Suppressor macrophage treated with lipopolysaccharide for 1 hour (primary cell): ENCODE data around the gene LGALS7B.
"Not testable (repeated sequence)": the region's sequence is repeated elsewhere in the genome, so short reads cannot be mapped to it uniquely, and the experiment has no call there.

Experiments
- DNase-seq, 3 donors: peaks; one replicate each; pipeline ENCODE4 v3.0.0-alpha.2; 2020 to 2022

LGALS7B gene

GRCh38 chr19:38797781-38798180 lies 8.8 kb downstream of the LGALS7B start:
- not testable (repeated sequence) for DNase-seq

DNA sequence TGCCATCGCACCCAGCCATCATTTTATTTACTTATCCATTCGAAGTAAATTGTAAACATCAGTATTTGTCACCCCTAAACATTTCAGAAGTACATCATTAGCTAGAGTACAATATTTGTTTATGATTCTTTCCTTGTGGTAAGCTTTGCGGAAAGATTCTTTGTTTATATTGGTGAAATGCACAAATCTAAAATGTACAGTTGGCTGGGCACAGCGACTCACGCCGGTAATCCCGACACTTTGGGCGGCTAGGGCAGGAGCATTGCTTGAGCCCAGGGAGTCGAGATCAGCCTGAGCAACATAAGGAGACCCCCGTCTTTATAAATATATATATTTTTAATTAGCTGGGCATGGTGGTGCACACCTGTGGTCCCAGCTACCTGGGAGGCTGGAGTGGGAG lies 10.1 kb downstream of the LGALS7B start:
- DNase-seq: no peak

DNA sequence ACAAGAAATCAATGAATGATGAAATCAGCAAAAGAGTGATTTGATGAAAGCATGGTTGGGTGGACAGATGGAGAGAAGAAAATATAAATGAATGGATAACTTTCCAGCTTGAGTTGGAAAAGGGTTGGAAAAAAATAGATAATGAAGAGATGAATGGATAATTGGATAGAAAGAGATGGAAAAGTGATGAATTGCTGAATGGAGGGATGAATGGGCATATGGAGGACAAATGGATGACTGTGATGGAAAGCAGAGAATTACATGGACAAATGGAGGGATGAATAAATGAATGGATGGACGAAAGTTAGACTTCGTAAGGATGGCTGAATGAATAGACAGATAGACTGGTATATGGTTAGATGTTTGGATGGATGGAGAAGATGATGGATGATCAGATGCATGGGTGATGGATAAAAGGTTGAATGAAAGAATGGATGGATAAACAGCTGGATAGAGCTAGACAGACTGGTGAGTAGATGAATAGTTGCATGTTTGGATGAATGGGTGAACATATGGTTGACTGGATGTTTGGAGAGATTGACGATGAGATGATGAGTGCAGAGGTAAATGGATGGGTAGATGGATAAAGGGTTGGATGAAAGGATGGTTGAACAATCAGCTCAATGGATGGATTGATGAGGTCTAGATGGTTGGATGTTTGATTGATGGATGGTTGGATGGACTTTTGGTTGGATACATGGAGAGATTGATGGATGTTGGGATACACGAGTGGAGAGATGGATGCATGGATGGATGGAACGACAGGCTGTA lies 11.8 kb downstream of the LGALS7B start:
- DNase-seq: no peak

- DNase-seq: no peak
Measured at GRCh38 chr19:38801359-38802095, 12.5 kb downstream of the LGALS7B start.

- DNase-seq: no peak
Measured at GRCh38 chr19:38803543-38803942, 14.5 kb downstream of the LGALS7B start.

DNA sequence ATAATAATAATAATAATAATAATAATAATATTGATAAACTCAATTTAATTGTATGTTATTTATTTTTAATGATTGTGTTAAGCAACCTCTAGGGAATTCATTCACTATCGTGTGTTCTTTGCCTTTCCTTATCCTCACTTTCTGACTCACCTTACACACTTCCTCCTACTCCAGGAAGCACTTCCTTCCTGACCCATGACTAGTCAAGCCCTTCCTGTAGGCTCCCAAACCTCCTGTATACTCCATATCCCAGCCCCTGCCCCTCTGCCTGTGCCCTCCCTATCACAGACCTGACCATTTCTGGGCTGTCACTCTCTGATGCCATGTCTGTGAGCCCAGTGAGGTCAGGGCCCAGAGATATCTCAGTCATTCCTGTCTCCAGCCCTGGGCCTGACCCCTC lies 16.2 kb downstream of the LGALS7B start:
- DNase-seq: peak in 1 of 3 donors; percentile 20

DNA sequence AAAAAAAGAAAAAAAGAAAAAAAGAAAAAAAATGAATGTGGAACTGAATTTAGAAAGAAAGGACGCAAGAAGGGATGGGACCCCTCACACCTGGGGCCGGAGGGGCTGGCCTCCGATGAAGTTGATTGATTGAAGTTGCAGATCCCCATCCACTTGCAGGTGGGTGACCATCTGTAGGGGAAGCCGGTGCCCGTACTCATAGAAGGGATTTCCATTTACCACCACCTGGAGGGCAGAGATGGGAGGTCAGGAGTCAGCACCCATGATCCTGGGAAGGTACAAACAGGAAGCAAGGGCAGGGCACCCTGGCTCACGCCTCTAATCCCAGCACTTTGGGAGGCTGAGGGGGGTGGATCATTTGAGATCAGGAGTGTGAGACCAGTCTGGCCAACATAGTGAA lies 17.4 kb downstream of the LGALS7B start:
- DNase-seq: no peak

- DNase-seq: not testable (repeated sequence)
Measured at GRCh38 chr19:38807374-38808098, 18.5 kb downstream of the LGALS7B start.

DNA sequence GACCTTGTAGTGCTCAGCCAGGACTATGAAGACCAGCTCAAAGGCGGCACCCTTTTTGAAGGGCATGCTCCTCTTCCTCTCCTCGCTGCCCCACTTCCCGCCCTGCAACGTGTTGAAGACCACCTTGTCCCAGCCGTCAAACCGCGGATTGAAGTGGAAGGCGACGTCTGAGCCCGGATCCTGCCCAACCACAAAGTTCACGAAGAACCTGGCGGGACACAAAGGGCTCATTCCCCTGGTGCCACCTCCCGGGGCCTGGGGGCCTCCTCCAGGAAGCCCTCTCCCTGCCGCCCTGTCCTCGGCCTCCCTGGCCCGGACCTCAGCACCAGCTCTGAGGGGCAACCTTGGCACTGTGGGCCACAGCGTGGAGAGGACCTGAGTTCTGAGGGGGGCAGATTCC lies 19.7 kb downstream of the LGALS7B start:
- no peak for DNase-seq

DNA sequence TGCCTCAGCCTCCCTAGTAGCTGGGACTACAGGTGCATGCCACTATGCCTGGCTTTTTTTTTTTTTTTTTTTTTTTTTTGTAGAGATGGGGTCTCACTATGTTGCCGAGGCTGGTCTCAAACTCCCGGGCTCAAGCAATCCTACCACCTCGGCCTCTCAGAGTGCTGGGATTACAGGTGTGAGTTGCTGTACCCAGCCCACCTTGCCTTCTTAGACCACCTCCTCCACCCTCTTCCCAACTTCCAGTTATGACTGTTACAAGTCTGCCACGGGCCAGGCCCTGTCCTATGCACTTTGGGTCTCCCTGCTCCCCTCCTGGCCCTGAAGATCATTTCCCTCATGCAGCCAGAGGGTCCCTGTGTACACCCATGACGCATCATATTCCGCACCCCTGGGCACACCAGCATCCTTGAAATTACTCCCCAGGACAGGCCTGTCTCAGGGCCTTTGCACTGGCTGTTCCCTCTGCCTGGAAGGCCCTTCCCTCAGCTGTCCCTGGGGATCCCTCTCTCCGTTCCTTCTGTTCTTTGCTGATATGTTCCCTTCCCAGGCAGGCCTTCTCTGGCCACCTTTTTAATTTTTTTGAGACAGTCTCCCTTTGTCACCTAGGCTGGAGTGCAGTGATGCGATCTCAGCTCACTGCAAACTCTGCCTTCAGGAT lies 20.7 kb downstream of the LGALS7B start:
- no peak for DNase-seq

DNA sequence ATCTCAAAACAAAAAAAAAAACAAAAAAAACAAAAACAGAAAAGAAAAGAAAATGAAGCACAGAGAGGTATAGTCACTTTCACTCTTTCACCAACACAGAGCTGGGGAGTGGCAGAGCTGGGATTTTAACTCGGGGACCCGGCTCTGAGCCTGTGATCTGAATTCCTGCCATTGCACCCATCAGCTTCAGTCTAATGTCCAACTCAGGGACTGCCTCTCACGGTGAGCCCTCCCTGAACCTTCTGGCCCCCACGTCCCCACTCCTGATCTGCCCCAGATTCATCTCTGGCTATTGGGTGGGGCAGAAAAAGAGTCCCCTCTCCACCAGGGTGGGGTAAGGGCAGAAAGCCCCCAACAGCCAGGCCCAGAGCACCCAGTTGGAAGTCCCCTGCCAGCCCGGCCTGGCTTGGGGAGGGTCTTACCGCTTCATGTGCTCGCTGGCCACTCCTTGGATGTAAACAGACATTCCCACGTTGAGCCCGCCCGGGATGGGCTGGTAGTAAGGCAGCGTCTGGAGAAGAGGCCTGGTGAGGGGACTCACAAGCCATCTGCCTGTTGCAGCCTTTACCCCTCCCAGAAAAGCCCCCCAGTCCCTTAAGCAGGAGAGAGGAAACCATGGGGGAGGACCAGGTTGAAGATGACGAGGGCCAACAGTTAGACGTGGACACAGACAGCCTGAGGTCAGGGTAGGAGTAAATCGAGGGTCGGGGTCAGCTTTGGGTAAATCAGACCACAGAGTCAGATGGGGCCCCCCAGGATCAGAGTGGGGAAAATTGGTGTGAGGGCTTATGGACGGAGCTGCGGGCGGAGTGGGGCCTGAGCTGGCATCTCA lies 23.2 kb downstream of the LGALS7B start:
- no peak for DNase-seq

GRCh38 chr19:38812841-38813320 lies 23.9 kb downstream of the LGALS7B start, which contains the start of gene LGALS4:
TSS of gene LGALS4 (minus strand) at chr19:38812945. CDS start at chr19:38812886, 59 bp downstream.
- no peak for DNase-seq

- no peak for DNase-seq
Measured at GRCh38 chr19:38813323-38813722, 24.3 kb downstream of the LGALS7B start.

DNA sequence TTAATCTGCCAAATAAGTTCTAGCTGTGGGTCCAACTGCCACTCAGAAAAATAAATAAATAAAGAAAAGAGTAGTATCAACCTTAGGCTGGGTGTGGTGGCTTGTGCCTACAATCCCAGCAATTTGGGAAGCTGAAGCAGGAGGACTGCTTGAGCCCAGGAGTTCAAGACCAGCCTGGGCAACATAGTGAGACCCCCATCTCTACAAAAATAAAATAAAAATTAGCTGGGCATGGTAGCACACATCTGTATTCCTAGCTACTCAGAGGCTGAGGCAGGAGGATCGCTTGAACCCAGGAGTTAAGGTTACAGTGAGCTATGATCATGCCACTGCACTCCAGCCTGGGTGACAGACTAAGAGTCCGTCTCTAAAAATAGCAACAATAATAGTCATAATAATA lies 24.9 kb downstream of the LGALS7B start:
- DNase-seq: not testable (repeated sequence)

GRCh38 chr19:38815059-38816001 lies 26.3 kb downstream of the LGALS7B start:
- no peak for DNase-seq

DNA sequence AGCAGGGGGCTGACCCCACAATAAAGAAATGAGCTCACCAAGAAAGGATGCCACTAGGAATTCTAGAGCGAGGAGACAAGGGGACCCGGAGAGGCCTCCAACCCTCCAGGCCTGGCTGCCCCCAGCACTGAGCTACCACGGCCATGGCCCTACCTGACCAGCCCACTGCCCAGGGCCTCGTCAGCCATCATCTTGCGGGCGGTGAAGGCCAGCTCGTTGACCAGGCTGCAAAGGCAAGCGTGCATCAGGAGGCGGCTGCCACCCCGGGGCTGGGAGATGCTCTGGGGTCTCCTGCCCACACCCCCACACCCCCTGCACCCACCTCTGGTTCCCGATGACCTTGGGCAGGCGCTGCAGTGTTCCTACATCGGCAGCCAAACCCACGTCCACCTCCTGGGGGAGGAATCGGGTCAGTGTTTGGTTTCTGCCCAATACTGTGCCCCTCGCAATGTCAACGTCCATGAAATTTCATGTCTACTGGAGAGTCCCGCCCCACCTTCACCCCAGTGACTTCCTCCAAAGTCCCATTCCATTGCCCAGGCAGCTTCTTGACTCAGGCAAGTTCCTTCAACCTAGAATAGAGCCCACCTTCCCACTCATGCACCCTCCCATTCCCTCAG lies 27.2 kb downstream of the LGALS7B start:
- DNase-seq: no peak

DNA sequence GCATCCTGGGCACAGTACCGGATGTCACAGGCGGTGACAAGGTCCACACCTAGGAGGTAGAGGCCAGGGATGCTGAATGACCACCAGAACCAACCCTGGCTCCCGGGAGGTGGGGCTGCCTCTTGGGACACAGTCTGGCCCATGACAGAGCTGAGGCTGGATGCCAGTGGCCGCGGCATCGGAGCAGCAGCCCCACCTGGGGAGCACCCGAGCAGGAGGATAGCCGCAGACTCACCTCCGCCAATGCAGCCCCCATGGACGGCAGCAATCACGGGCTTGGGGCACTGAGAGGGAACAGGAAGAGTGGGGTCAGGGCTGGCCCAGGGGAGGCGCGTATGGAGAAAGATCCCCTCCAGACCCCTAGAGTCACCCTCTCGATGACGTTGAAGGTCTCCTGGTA lies 28.1 kb downstream of the LGALS7B start:
- DNase-seq: no peak

- no peak for DNase-seq
Measured at GRCh38 chr19:38819231-38819920, 30.4 kb downstream of the LGALS7B start.

DNA sequence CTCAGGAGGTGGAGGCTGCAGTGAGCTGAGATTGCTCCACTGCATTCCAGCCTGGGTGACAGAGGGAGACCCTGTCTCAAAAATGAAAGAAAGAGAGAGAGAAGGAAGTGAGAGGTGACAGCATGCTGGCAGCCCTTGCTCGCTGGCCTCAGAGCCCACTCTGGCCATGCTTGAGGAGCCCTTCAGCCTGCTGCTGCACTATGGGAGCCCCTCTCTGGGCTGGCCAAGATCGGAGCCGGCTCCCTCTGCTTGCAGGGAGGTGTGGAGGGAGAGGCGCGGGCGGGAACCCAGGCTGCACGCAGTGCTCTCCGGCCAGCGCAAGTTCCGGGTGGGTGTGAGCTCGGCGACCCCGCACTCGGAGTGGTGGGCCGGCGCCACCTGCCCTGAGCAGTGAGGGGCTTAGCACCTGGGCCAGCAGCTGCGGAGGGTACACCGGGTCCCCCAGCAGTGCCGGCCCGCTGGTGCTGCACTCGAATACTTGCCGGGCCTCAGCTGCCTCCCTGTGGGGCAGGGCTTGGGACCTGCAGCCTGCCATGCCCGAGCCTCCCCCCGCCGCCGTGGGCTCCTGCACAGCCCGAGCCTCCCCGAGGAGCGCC lies 32.3 kb downstream of the LGALS7B start:
- not testable (repeated sequence) for DNase-seq
